SK-N-SH treated with all-trans-retinoic acid at 6 μM for 48 hours (cell line): Measurements from ENCODE around the gene PUM1.

Source experiments
- ATAC-seq: fragments of 200-7000 bp; cut with Tn5 transposase; 3 replicates; pipeline ENCODE4 v1.9.1; 2020; ENCODE audit warnings: mild to moderate bottlenecking, moderate library complexity
- BACH2 ChIP-seq: fragments of 250-450 bp; sonication (Bioruptor Pico); IDR thresholded peaks from 2 replicates; pipeline ENCODE4 v1.9.0; 2021; ENCODE audit warnings: mild to moderate bottlenecking, borderline replicate concordance
- CREB5 ChIP-seq: fragments of 250-450 bp; sonication (Bioruptor Pico); IDR thresholded peaks from 2 replicates; pipeline ENCODE4 v1.5.1; 2020; ENCODE audit warnings: low read depth, mild to moderate bottlenecking, moderate library complexity
- CSDC2 ChIP-seq: fragments of 250-450 bp; sonication (Bioruptor Pico); IDR thresholded peaks from 2 replicates; pipeline ENCODE4 v1.5.0; 2020; ENCODE audit warnings: mild to moderate bottlenecking, moderate library complexity
- CSRNP3 ChIP-seq: fragments of 250-450 bp; sonication (Bioruptor Pico); IDR thresholded peaks from 2 replicates; pipeline ENCODE4 v1.5.1; 2021; ENCODE audit warnings: mild to moderate bottlenecking, moderate library complexity
- ESRRG ChIP-seq: fragments of 250-450 bp; sonication (Bioruptor Pico); IDR thresholded peaks from 2 replicates; pipeline ENCODE4 v1.6.1; 2021; ENCODE audit warnings: mild to moderate bottlenecking
- GLIS3 ChIP-seq: fragments of 250-450 bp; sonication (Bioruptor Pico); IDR thresholded peaks from 2 replicates; pipeline ENCODE4 v1.5.0; 2020; ENCODE audit warnings: mild to moderate bottlenecking, moderate library complexity
- ISL1 ChIP-seq: fragments of 250-450 bp; sonication (Bioruptor Pico); IDR thresholded peaks from 2 replicates; pipeline ENCODE4 v2.1.2; 2022; ENCODE audit warnings: mild to moderate bottlenecking, moderate library complexity
- OSR1 ChIP-seq: fragments of 250-450 bp; sonication (Bioruptor Pico); IDR thresholded peaks from 2 replicates; pipeline ENCODE4 v1.8.0; 2022; ENCODE audit warnings: moderate library complexity, mild to moderate bottlenecking, inconsistent platforms
- PPARA ChIP-seq: fragments of 250-450 bp; sonication (Bioruptor Pico); IDR thresholded peaks from 2 replicates; pipeline ENCODE4 v1.5.0; 2020; ENCODE audit warnings: mild to moderate bottlenecking, borderline replicate concordance
- RARB ChIP-seq: fragments of 250-450 bp; sonication (Bioruptor Pico); IDR thresholded peaks from 2 replicates; pipeline ENCODE4 v1.8.0; 2021; ENCODE audit warnings: mild to moderate bottlenecking, moderate library complexity
- SNAI2 ChIP-seq: fragments of 250-450 bp; sonication (Bioruptor Pico); IDR thresholded peaks from 2 replicates; pipeline ENCODE4 v1.5.0; 2020; ENCODE audit warnings: mild to moderate bottlenecking, moderate library complexity
- TCF4 ChIP-seq: fragments of 250-450 bp; sonication (Bioruptor Pico); IDR thresholded peaks from 2 replicates; pipeline ENCODE4 v1.8.0; 2021; ENCODE audit warnings: mild to moderate bottlenecking, moderate library complexity, borderline replicate concordance
- TOX ChIP-seq: fragments of 250-450 bp; sonication (Bioruptor Pico); IDR thresholded peaks from 2 replicates; pipeline ENCODE4 v1.8.0; 2021; ENCODE audit warnings: mild to moderate bottlenecking, moderate library complexity, borderline replicate concordance
- TSHZ2 ChIP-seq: fragments of 250-450 bp; sonication (Bioruptor Pico); IDR thresholded peaks from 2 replicates; pipeline ENCODE4 v1.5.0; 2020; ENCODE audit warnings: mild to moderate bottlenecking, moderate library complexity
- ZC3H10 ChIP-seq: fragments of 250-450 bp; sonication (Bioruptor Pico); IDR thresholded peaks from 2 replicates; pipeline ENCODE4 v1.5.1; 2021; ENCODE audit warnings: mild to moderate bottlenecking, moderate library complexity
- ZFP3 ChIP-seq: fragments of 250-450 bp; sonication (Bioruptor Pico); IDR thresholded peaks from 2 replicates; pipeline ENCODE4 v1.5.0; 2020; ENCODE audit warnings: mild to moderate bottlenecking, moderate library complexity
- ZFP30 ChIP-seq: fragments of 450-650 bp; formaldehyde crosslinking; IDR thresholded peaks from 2 replicates; pipeline ENCODE4 v1.5.0; 2022; ENCODE audit warnings: mild to moderate bottlenecking, moderate library complexity
- ZNF565 ChIP-seq: fragments of 450-650 bp; formaldehyde crosslinking; conservative IDR thresholded peaks from 2 replicates; pipeline ENCODE4 v1.5.0; 2020; ENCODE audit warnings: low read depth, mild to moderate bottlenecking, moderate library complexity
- ZNF70 ChIP-seq: fragments of 450-650 bp; formaldehyde crosslinking; IDR thresholded peaks from 2 replicates; pipeline ENCODE4 v1.5.0; 2020; ENCODE audit warnings: mild to moderate bottlenecking, moderate library complexity
- TF ChIP-seq, protein P1 (sequence below): fragments of 250-450 bp; sonication (Bioruptor Pico); IDR thresholded peaks from 2 replicates; pipeline ENCODE4 v1.8.0; 2021; ENCODE audit warnings: low read depth, mild to moderate bottlenecking, moderate library complexity, borderline replicate concordance
- TF ChIP-seq, protein P2 (sequence below): fragments of 250-450 bp; sonication (Bioruptor Pico); IDR thresholded peaks from 2 replicates; pipeline ENCODE4 v1.8.0; 2020; ENCODE audit warnings: mild to moderate bottlenecking, moderate library complexity, borderline replicate concordance

Gene PUM1

DNA sequence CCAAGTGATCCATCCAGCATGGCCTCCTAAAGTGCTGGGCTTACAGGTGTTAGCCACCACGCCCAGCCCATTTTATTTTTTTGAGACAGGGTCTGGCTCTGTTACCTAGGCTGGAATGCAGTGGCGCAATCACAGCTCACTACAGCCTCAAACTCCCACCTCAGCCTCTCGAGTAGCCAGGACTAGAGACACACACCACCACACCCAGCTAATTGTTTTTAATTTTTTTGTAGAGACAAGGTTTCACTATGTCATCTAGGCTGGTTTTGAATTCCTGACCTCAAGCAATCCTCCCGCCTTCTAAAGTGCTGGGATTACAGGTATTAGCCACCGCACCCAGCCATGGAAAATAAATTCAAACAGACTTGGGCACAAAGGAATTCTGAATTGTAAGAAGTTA lies 31.9 kb downstream of the PUM1 start (continued):
- TF ChIP-seq CREB5 (CRISPR knock-in tag) (no peak), CSDC2 (no peak)
- TF ChIP-seq, all 23 proteins: peak for 0

DNA sequence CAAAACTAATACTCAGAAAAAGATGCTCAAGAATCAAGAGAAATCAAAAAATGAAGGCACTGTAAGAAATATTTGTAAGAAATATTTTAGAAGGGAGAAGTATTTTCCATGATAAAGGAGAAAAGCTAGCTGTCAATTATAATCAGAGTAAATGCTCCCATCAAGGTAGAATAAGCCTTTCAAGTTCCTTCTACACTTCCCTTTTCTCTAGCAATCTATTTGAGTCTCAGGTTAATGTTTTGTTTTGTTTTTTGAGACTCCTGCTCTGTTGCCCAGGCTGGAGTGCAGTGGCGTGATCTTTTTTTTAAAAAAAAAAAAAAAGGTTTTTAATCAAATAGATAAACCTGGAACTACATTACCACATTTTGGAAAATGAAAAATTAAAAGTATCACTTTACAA lies 33.3 kb downstream of the PUM1 start:
- ATAC-seq = no peak
- TF ChIP-seq, protein P1, sequence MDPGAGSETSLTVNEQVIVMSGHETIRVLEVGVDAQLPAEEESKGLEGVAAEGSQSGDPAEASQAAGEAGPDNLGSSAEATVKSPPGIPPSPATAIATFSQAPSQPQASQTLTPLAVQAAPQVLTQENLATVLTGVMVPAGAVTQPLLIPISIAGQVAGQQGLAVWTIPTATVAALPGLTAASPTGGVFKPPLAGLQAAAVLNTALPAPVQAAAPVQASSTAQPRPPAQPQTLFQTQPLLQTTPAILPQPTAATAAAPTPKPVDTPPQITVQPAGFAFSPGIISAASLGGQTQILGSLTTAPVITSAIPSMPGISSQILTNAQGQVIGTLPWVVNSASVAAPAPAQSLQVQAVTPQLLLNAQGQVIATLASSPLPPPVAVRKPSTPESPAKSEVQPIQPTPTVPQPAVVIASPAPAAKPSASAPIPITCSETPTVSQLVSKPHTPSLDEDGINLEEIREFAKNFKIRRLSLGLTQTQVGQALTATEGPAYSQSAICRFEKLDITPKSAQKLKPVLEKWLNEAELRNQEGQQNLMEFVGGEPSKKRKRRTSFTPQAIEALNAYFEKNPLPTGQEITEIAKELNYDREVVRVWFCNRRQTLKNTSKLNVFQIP (CRISPR knock-in tag) = no peak
- TF ChIP-seq ZFP3 (CRISPR knock-in tag) (no peak), RARB (CRISPR knock-in tag) (no peak), GLIS3 (CRISPR knock-in tag) (no peak), CSRNP3 (CRISPR knock-in tag) (no peak), BACH2 (no peak), ISL1 (CRISPR knock-in tag) (no peak), ZNF70 (CRISPR knock-in tag) (no peak), OSR1 (CRISPR knock-in tag) (no peak), SNAI2 (no peak), PPARA (CRISPR knock-in tag) (no peak), TCF4 (no peak), ZC3H10 (CRISPR knock-in tag) (no peak), ZFP30 (CRISPR knock-in tag) (no peak), ESRRG (no peak)

DNA sequence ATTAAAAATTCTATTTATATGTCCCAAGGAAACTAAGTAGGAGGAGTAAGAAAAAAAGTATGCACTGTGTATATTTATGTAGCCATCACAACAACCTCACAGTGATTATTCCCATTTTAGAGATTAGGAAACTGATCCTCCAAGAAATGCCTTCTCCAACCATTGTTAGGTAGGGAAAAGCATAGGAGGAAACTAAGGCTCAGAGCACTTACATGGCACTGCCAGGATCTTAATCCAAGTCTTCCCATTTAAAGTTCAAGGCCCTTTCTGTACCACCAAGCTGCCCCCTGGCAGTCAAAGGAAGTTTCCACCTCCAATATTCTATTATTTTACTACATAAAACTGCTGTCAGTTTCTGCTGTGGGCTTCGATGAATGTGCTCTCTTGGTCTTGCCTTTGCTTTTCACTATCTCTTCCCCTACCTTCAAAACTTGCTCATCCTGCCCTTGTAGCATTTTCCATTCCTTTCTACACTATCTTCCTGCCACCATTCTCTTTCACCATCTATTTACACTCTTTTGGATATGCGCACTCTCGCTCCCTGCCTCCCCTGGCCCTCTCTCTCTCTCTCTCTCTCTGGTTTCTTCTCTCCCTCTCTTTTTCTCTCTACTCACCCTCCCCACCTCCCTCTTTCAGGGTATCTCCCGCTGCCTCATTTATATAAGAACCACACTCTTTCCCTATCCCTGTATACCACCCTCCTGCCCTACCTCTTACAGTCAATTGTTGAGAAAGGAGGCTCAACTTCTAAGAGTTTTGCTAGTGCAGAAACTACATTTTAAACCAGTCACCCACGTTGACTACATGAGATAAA lies 34.0 kb downstream of the PUM1 start:
- TF ChIP-seq CREB5 (CRISPR knock-in tag) (no peak), OSR1 (CRISPR knock-in tag) (no peak), BACH2 (no peak), ZNF70 (CRISPR knock-in tag) (no peak), ZFP30 (CRISPR knock-in tag) (no peak), ZNF565 (CRISPR knock-in tag) (no peak), TOX (CRISPR knock-in tag) (no peak), ESRRG (no peak), ZC3H10 (CRISPR knock-in tag) (no peak), CSDC2 (no peak), ISL1 (CRISPR knock-in tag) (no peak), TSHZ2 (CRISPR knock-in tag) (no peak), RARB (CRISPR knock-in tag) (no peak), PPARA (CRISPR knock-in tag) (no peak)
- TF ChIP-seq, protein P2, sequence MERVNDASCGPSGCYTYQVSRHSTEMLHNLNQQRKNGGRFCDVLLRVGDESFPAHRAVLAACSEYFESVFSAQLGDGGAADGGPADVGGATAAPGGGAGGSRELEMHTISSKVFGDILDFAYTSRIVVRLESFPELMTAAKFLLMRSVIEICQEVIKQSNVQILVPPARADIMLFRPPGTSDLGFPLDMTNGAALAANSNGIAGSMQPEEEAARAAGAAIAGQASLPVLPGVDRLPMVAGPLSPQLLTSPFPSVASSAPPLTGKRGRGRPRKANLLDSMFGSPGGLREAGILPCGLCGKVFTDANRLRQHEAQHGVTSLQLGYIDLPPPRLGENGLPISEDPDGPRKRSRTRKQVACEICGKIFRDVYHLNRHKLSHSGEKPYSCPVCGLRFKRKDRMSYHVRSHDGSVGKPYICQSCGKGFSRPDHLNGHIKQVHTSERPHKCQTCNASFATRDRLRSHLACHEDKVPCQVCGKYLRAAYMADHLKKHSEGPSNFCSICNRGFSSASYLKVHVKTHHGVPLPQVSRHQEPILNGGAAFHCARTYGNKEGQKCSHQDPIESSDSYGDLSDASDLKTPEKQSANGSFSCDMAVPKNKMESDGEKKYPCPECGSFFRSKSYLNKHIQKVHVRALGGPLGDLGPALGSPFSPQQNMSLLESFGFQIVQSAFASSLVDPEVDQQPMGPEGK (CRISPR knock-in tag) = no peak
- ATAC-seq = no peak
